Ishikawa (cell line): ENCODE results near the gene TRPM3.

Source experiments
- MAX ChIP-seq: IDR thresholded peaks from 2 replicates; pipeline ENCODE4 v1.6.1; 2012
- RAD21 ChIP-seq: IDR thresholded peaks from 2 replicates; pipeline ENCODE4 v1.6.1; 2012; ENCODE audit warnings: low read depth
- REST ChIP-seq: IDR thresholded peaks from 2 replicates; pipeline ENCODE4 v1.6.1; 2012; ENCODE audit warnings: low read depth, mild to moderate bottlenecking
- TAF1 ChIP-seq: IDR thresholded peaks from 2 replicates; pipeline ENCODE4 v1.6.1; 2012; ENCODE audit warnings: low read depth, mild to moderate bottlenecking
- TEAD4 ChIP-seq: IDR thresholded peaks from 2 replicates; pipeline ENCODE4 v1.6.1; 2012
- USF1 ChIP-seq: IDR thresholded peaks from 2 replicates; pipeline ENCODE4 v1.6.1; 2012

GRCh38 chr9:71147368-71147767 lies 25.9 kb upstream of the TRPM3 start:
- TF ChIP-seq TAF1: no peak
- TF ChIP-seq REST: no peak
- TF ChIP-seq USF1: no peak
- TF ChIP-seq TEAD4: no peak
- no peak for TF ChIP-seq MAX
- TF ChIP-seq RAD21: no peak
